ENCODE data around the gene PCDHGA3.
"Not testable (repeated sequence)": the region's sequence is repeated elsewhere in the genome, so short reads cannot be mapped to it uniquely, and the experiment has no call there.

PCDHGA3 gene

DNA sequence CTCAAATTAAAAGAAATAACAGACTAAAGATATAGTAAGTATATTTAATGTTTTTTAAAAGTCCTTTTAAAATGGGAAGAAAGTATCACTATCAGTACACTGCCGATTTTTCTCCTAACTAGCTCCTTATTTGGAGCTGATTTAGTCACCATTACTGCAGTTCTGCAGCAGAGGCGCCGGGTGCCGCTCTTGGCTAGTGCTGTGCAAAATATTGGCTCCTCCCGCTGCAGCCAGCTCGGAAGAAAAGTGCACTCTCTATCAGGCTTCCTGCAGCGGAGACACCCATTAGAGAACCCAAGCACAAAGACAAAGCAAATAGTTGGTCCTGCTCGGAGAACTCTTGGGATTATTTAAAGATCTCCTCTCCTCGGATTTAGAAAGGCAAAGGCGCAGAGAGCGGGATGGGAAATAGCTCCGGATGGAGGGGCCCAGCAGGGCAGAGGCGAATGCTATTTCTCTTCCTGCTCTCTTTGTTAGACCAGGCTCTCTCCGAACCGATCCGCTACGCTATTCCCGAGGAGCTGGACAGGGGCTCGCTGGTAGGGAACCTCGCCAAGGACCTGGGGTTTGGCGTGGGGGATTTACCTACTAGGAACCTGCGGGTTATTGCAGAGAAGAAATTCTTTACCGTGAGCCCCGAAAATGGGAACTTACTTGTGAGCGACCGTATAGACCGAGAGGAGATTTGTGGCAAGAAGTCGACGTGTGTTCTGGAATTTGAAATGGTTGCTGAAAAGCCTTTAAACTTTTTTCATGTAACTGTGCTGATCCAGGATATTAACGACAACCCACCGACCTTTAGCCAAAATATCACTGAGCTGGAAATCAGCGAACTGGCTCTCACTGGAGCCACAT lies 26.6 kb downstream of the PCDHGA3 start, which contains the start of gene PCDHGB3:
PCDHGB3 (plus strand) TSS at position 249 of the 855 bp plus-strand sequence; CDS start at position 402, 153 bp downstream.
- Histone ChIP-seq H3K9ac (ENCODE audit: insufficient read length) (no peak within 1 kb of the TSS), H3K9me3 (ENCODE audit: low read depth, low read length) (no peaks in the 10 kb centered on the region), H3K4me3 (no peak within 1 kb of the TSS), H3K27ac (no peak within 1 kb of the TSS), H3K36me3 (ENCODE audit: insufficient read depth, low read length) (no peaks in the 10 kb centered on the region)
- DNase-seq (ENCODE audit: low read depth, low spot score), result no peak
- no peak for TF ChIP-seq POLR2AphosphoS5 (IDR thresholded peaks at IDR 0.05; ENCODE audit: borderline replicate concordance, low read depth, low read length)
- no peak for TF ChIP-seq FOXP2 (optimal IDR thresholded peaks at IDR 0.05; ENCODE audit: control extremely low read depth, extremely low read length, insufficient read depth)
- no peak for TF ChIP-seq EZH2 (IDR thresholded peaks at IDR 0.05)

DNA sequence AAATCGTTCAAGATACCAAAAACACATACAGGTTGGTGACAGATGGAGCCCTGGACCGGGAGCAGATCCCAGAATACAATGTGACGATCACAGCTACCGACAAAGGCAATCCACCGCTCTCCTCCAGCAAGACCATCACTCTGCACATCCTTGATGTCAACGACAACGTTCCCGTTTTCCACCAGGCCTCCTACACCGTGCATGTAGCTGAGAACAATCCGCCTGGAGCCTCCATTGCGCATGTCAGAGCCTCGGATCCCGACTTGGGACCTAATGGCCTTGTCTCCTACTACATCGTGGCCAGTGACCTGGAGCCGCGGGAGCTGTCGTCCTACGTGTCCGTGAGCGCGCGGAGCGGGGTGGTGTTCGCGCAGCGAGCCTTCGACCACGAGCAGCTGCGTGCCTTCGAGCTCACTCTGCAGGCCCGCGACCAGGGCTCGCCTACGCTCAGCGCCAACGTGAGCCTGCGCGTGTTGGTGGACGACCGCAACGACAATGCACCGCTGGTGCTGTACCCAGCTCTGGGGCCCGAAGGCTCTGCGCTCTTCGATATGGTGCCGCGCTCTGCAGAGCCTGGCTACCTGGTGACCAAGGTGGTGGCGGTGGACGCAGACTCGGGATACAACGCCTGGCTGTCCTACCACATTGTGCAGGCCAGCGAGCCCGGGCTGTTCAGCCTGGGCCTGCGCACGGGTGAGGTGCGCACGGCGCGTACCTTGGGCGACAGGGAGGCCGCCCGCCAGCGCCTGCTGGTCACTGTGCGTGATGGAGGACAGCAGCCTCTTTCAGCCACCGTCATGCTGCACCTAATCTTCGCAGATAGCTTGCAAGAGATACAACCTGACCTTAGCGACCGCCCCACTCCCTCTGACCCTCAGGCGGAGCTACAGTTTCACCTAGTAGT lies 28.2 kb downstream of the PCDHGA3 start:
- Histone ChIP-seq H3K4me3 (no peak overlapping the region), H3K9ac (ENCODE audit: insufficient read length) (no peak overlapping the region), H3K27ac (no peak overlapping the region), H3K9me3 (ENCODE audit: low read depth, low read length) (no peaks in the 10 kb centered on the region), H3K36me3 (ENCODE audit: insufficient read depth, low read length) (no peaks in the 10 kb centered on the region)
- no peak for TF ChIP-seq FOXP2 (optimal IDR thresholded peaks at IDR 0.05; ENCODE audit: control extremely low read depth, extremely low read length, insufficient read depth)
- no peak for TF ChIP-seq EZH2 (IDR thresholded peaks at IDR 0.05)
- no peak for TF ChIP-seq POLR2AphosphoS5 (IDR thresholded peaks at IDR 0.05; ENCODE audit: borderline replicate concordance, low read depth, low read length)
- no peak for DNase-seq (ENCODE audit: low read depth, low spot score)

- DNase-seq (ENCODE audit: low read depth, low spot score), result no peak
These were observed 30.2 kb downstream of the PCDHGA3 start, which contains the start of gene PCDHGA6 for GRCh38 chr5:141373673-141374317. Gene PCDHGA6 (plus strand): TSS chr5:141373891. CDS start chr5:141374084, 193 bp downstream.

DNA sequence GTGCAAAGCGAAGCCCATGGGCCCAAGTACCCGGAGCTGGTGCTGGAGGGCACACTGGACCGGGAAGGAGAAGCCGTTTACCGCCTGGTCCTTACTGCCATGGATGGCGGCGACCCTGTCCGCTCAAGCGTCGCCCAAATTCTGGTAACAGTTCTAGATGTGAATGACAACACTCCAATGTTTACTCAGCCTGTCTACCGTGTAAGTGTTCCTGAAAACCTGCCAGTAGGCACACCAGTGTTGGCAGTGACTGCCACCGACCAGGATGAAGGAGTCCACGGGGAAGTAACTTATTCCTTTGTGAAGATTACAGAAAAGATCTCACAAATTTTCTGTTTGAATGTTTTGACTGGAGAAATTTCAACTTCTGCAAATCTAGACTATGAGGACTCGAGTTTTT lies 31.0 kb downstream of the PCDHGA3 start:
- no peak overlapping the region for H3K4me3 ChIP-seq
- TF ChIP-seq POLR2AphosphoS5 (IDR thresholded peaks at IDR 0.05; ENCODE audit: borderline replicate concordance, low read depth, low read length), result no peak
- TF ChIP-seq EZH2 (IDR thresholded peaks at IDR 0.05), result no peak
- TF ChIP-seq FOXP2 (optimal IDR thresholded peaks at IDR 0.05; ENCODE audit: control extremely low read depth, extremely low read length, insufficient read depth), result no peak
- no peaks in the 10 kb centered on the region for H3K36me3 ChIP-seq (ENCODE audit: insufficient read depth, low read length)
- no peak overlapping the region for H3K9ac ChIP-seq (ENCODE audit: insufficient read length)
- no peaks in the 10 kb centered on the region for H3K9me3 ChIP-seq (ENCODE audit: low read depth, low read length)
- no peak overlapping the region for H3K27ac ChIP-seq
- DNase-seq (ENCODE audit: low read depth, low spot score), result no peak

More at GRCh38 chr5:141373673-141374317, 30.2 kb downstream of the PCDHGA3 start, which contains the start of gene PCDHGA6:
- H3K9me3 ChIP-seq (ENCODE audit: low read depth, low read length), result no peaks in the 10 kb centered on the region
- H3K4me3 ChIP-seq, result no peak within 1 kb of the TSS
- no peak within 1 kb of the TSS for H3K9ac ChIP-seq (ENCODE audit: insufficient read length)
- TF ChIP-seq FOXP2 (optimal IDR thresholded peaks at IDR 0.05; ENCODE audit: control extremely low read depth, extremely low read length, insufficient read depth), result no peak
- no peak for TF ChIP-seq EZH2 (IDR thresholded peaks at IDR 0.05)
- TF ChIP-seq POLR2AphosphoS5 (IDR thresholded peaks at IDR 0.05; ENCODE audit: borderline replicate concordance, low read depth, low read length), result no peak
- no peaks in the 10 kb centered on the region for H3K36me3 ChIP-seq (ENCODE audit: insufficient read depth, low read length)
- H3K27ac ChIP-seq, result no peak within 1 kb of the TSS

GRCh38 chr5:141375444-141376155 lies 32.0 kb downstream of the PCDHGA3 start:
- not testable (repeated sequence) for H3K9ac ChIP-seq (ENCODE audit: insufficient read length); H3K36me3 ChIP-seq (ENCODE audit: insufficient read depth, low read length); H3K27ac ChIP-seq; H3K9me3 ChIP-seq (ENCODE audit: low read depth, low read length); H3K4me3 ChIP-seq; DNase-seq (ENCODE audit: low read depth, low spot score)

DNA sequence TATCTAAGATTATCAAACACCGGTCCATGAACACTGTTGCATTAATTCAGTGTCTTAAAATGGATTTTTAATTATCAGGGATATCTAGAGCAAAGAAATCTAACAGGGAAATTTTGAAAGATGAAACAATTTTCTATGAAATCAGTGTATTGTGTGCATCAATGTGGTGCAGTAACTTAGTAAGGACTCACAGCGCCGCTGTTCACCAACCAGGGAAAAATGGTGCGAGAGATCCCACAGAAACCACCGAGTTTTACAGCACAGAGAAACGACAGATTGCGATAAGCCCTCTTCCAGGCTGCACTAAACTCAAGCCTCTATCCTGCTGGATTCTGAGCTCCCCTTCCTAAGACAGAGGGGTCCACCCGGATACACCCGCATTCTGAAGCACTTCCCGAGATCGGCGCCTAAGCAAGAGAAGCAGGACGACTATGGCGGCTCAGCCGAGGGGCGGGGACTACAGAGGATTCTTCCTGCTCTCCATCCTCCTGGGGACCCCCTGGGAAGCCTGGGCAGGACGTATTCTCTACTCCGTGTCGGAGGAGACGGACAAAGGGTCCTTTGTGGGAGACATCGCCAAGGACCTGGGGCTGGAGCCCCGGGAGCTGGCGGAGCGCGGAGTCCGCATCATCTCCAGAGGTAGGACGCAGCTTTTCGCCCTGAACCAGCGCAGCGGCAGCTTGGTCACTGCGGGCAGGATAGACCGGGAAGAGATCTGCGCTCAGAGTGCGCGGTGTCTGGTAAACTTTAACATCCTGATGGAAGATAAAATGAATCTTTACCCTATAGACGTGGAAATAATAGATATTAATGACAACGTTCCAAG lies 39.1 kb downstream of the PCDHGA3 start, which contains the start of gene PCDHGA7:
PCDHGA7 (plus strand) TSS at position 274 of the 826 bp plus-strand sequence; CDS start at position 432, 158 bp downstream.
- peak within 1 kb of the TSS; percentile 68 for H3K9ac ChIP-seq (ENCODE audit: insufficient read length)
- H3K27ac ChIP-seq, result no peak within 1 kb of the TSS
- no peak for DNase-seq (ENCODE audit: low read depth, low spot score)
- H3K9me3 ChIP-seq (ENCODE audit: low read depth, low read length), result no peaks in the 10 kb centered on the region
- no peaks in the 10 kb centered on the region for H3K36me3 ChIP-seq (ENCODE audit: insufficient read depth, low read length)
- H3K4me3 ChIP-seq, result peak within 1 kb of the TSS; percentile 76
- no peak for TF ChIP-seq POLR2AphosphoS5 (IDR thresholded peaks at IDR 0.05; ENCODE audit: borderline replicate concordance, low read depth, low read length)
- no peak for TF ChIP-seq FOXP2 (optimal IDR thresholded peaks at IDR 0.05; ENCODE audit: control extremely low read depth, extremely low read length, insufficient read depth)
- TF ChIP-seq EZH2 (IDR thresholded peaks at IDR 0.05), result no peak

DNA sequence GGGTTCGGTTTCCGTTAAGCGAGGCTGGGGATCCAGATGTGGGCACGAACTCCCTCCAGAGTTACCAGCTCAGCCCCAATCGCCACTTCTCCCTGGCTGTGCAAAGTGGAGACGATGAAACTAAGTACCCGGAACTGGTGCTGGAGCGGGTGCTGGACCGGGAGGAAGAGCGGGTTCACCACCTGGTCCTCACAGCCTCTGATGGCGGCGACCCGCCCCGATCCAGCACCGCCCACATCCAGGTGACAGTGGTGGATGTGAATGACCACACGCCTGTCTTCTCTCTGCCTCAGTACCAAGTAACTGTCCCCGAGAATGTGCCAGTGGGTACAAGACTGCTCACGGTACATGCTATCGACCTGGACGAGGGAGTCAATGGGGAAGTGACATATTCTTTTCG lies 39.7 kb downstream of the PCDHGA3 start:
- peak overlapping the region; percentile 76 for H3K4me3 ChIP-seq
- no peak overlapping the region for H3K27ac ChIP-seq
- H3K9ac ChIP-seq (ENCODE audit: insufficient read length), result no peak overlapping the region
- no peaks in the 10 kb centered on the region for H3K9me3 ChIP-seq (ENCODE audit: low read depth, low read length)
- no peaks in the 10 kb centered on the region for H3K36me3 ChIP-seq (ENCODE audit: insufficient read depth, low read length)
- no peak for TF ChIP-seq POLR2AphosphoS5 (IDR thresholded peaks at IDR 0.05; ENCODE audit: borderline replicate concordance, low read depth, low read length)
- no peak for TF ChIP-seq EZH2 (IDR thresholded peaks at IDR 0.05)
- no peak for TF ChIP-seq FOXP2 (optimal IDR thresholded peaks at IDR 0.05; ENCODE audit: control extremely low read depth, extremely low read length, insufficient read depth)
- no peak for DNase-seq (ENCODE audit: low read depth, low spot score)
